ENCODE measurements around the gene INHA.

The INHA gene

DNA sequence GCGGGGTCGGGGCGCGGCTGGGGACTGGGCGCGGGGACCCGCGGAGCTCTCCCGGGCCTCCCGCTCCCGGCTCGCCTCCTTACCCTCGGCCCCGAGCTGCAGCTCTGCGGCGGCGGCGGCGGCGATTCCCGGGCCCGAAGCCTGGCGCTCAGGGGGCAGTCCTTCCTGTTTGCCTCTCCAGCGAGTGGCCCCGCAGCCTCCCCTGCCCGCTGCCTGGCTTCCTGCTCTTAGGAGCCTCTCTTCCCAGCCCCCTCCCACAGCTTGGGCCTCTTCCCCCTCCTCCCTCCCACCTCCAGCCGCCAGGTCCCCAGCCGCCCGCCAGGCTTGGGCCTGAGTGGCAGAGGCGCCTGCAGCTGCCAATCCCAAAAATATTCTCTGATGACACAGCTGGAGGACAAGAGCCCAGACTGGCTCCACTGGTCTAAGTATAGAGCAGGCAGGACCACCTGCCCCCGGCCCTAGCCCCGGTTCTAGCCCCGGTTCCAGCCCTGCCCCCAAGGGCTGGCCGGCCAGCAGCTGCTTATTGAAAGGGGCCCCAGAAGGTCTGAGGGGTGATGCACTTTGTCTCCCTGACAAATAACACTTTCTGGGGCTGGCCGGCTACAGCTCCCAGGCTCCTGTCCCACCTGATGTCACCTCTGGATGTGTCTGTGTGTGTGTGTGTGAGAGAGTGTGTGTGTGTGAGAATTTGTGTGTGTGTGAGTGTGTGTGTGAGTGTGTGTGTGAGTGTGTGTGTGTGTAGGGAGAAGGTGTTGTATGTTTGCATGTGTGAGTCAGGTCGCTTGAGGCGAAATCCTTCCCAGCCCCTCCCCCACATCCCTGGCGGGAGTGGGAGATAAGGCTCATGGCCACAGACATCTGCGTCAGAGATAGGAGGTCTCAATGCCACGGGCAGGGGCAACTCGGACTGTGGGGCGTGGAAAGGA is 536 bp upstream of the INHA start, which contains the start of gene OBSL1:
Gene OBSL1 (minus strand): TSS at position 229 of the 926 bp plus-strand sequence. CDS start 307 bp downstream, outside the sequence.
- no peak for DNase-seq (ENCODE audit: low read depth in 2 of 3, low spot score in 2 of 3)

GRCh38 chr2:219573166-219573565 is 1.1 kb downstream of the INHA start:
- DNase-seq (ENCODE audit: low read depth in 2 of 3, low spot score in 2 of 3) = no peak

GRCh38 chr2:219574484-219575311 is 2.6 kb downstream of the INHA start:
- DNase-seq (ENCODE audit: low read depth in 2 of 3, low spot score in 2 of 3) = no peak

DNA sequence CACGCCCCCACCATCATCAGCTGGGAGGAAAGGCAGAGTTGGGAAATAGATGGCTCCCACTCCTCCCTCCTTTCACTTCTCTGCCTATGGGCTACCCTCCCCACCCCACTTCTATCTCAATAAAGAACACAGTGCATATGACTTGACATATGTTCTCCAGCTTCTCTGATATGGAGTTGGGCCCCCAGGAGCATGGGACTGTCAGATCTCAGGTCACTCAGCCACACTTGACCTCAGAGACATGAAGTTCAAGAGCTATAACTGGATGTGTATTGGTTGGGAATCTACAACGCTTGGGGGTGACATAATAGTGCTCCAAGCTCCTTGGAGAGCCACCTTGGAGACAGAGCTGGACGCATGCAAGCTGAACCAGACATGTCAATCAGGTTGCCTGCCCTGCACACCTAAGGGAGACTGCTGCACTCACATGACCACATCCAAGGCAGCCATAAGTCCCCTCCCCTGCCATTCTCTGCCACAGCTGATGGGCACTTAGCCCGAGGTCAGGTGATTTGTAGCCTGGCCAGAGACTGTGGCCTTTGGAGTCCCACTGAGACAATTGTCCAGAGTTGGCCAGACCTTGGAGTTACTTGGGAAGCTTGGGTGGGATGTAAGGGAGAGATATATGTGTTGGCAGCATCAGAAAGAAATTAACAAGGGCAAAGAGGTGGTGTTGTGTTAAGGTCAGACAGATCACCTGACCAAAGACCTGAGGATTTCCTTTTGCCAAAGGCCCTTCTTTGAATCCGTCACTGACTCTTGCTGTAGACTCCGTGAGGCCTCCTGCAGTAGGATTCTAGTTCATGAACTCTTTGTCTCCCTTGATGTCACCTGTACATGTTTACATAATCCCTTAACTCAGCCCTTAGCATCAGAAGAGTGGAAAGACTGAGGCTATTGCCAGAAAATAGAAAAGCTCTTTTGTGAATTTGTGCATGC is 3.7 kb downstream of the INHA start:
- no peak for DNase-seq (ENCODE audit: low read depth in 2 of 3, low spot score in 2 of 3)

DNA sequence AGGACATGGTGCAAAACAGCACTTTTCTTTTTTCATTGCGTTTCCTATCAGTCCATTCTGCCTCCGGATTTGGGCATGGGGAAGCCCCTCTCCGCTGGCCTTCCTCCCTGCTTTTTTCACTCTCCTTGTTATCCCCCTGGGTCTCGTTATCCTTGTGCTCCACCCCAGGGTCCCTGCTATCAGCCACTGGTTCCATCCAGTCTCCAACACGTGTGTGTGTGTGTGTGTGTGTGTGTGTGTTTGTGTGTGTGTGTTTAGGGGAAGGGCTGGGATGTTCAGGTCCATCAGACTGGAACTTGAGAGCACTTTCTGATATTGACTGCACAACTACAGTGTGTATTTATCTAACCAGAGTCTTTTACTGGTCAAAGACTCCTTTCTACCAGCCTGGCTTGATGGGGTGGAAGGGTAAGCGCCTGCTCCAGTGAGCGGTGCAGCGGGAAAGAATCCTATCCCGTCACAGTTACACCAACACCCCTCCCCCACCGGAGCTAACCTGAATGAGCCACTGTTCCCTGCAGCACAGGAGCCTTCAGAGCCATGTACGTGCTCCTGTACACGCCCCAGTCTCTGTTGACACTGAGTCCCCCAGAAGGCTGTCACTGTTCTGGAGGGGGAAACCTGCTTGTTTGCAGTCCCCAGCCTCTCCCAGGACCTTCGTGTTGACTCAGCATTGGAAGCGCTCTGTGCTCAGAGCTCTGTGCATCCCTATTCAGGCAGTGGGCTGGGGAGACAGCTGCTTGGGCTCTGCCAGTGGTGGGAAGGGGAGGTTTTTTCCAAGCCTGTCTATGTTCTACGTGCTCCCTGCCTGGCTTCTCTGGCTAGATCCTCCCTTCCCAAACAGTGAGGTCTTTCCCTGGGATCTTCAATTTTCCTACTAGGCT is 4.6 kb downstream of the INHA start:
- no peak for DNase-seq (ENCODE audit: low read depth in 2 of 3, low spot score in 2 of 3)

GRCh38 chr2:219578811-219579613 is 6.9 kb downstream of the INHA start:
- no peak for DNase-seq (ENCODE audit: low read depth in 2 of 3, low spot score in 2 of 3)

GRCh38 chr2:219581346-219581745 is 9.2 kb downstream of the INHA start:
- DNase-seq (ENCODE audit: low read depth in 2 of 3, low spot score in 2 of 3) = no peak

DNA sequence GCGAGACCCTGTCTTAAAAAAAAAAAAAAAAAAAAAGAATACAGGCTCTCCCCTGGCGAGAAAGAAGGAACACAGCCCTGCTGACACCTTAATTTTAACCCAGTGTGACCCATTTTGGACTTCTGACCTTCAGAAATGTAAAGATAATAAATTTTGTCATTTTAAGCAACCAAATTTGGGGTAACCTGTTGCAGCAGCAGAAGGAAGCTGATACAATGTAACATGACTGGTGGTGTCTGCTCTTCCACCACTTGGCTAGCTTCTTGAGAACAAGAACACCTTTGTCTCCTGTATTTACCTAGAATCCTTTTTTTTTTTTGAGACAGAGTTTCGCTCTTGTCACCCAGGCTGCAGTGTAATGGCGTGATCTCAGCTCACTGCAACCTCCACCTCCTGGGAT is 19.0 kb downstream of the INHA start:
- DNase-seq (ENCODE audit: low read depth in 2 of 3, low spot score in 2 of 3) = no peak

GRCh38 chr2:219592736-219593135 is 20.6 kb downstream of the INHA start:
- DNase-seq (ENCODE audit: low read depth in 2 of 3, low spot score in 2 of 3) = no peak

DNA sequence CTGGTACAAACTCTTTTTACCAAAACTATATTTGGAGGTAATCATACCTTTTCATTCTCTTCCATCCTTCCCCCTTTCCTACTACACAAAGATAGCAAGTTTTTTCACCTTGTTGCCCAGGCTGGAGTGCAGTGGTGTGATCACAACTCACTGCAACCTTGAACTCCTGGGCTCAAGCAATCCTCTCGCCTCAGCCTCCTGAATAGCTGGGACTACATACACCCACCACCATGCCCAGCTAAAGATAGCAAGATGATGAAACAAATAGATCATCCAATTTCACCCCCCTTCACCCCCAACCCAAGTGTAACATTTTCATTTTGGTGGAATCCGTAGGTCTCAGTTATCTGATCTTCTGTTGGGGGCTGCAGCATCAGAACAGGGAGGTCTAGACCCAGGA is 21.0 kb downstream of the INHA start:
- no peak for DNase-seq (ENCODE audit: low read depth in 2 of 3, low spot score in 2 of 3)

DNA sequence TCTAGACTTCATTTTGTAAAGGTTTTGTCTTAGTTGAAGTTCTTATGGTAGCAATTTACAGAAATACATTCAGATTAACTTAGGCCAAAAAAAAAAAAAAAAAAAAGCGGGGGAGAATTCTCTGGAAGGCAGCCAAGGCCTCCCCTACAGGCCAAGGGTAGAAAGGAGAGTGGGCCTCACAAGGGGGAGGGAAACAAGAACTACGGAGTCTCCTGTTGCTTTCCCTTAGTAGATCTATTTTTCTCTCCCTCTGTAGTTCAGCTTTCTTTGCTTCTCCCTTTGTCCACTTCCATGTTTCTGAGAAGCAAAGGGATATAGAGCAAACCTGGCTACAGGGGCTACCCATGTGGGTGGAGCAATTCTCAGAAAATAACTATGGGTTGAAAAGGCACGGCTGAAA is 23.1 kb downstream of the INHA start:
- DNase-seq (ENCODE audit: low read depth in 2 of 3, low spot score in 2 of 3) = no peak

DNA sequence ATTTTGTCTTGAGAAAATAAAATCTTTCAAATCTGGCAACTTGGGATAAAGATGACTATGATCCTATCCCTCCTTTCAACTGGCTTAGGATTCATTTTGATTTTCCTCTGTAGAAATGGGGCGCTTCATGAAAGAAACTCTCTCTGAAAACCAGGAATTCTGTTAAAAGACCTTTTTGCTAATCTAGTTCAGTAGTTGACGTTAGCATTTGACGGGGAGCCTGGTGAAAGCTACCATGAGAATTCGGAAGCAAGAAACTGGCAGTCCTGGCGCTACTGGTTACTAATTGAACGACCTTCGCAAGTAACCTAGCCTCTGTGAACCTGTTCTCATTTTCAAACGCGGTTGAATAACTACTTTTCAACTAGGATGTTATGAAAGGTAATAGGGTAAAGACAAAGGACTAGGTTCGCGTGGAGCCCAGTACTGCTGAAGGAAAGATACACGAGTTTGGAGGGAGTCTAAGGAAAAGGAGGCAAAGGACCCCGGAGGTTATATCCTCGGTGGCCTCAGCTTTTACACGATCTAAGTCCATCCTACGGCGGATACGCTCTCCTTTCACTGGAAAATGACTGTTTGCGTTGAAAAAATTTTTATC is 24.9 kb downstream of the INHA start:
- no peak for DNase-seq (ENCODE audit: low read depth in 2 of 3, low spot score in 2 of 3)

DNA sequence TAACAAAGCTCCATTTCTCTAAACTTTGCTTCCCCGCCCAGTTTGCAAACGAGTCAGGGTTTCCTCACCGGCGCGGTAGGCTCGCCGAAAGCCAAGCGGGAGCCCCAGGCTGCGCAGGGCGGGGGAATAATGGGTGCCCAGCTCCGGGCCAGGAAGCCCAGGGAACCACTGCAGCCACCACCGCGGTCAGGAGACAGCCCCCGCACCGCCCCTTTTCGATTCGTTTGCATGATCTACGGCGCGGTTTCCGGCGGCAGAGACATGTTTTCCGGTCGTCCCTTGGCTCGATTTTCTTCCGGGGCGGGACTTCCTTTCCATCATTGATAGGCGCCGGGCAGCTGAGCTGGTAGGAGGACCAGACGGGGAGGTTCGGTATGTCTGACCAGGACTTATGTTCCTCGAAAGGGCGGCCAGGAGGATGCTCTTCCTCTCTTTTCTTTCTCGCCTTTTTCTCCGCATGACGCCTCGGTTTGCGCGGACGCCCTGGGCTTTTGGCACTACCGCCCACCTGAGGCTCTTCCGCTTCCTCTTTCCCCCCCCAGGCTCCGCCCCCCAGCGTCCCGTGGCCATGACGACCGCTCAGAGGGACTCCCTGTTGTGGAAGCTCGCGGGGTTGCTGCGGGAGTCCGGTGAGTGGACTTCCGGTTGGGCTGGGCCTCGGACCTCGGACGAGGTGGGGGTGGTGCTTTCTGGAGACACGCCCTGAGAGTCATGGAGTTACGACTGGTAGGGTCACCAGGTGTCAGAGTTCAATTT is 25.6 kb downstream of the INHA start, which contains the start of gene STK11IP:
Gene STK11IP (plus strand): TSS at position 306 of the 756 bp plus-strand sequence. CDS start 263 bp downstream, at position 569.
- peak; percentile 72 to 81 (median 79) for DNase-seq (ENCODE audit: low read depth in 2 of 3, low spot score in 2 of 3)

DNA sequence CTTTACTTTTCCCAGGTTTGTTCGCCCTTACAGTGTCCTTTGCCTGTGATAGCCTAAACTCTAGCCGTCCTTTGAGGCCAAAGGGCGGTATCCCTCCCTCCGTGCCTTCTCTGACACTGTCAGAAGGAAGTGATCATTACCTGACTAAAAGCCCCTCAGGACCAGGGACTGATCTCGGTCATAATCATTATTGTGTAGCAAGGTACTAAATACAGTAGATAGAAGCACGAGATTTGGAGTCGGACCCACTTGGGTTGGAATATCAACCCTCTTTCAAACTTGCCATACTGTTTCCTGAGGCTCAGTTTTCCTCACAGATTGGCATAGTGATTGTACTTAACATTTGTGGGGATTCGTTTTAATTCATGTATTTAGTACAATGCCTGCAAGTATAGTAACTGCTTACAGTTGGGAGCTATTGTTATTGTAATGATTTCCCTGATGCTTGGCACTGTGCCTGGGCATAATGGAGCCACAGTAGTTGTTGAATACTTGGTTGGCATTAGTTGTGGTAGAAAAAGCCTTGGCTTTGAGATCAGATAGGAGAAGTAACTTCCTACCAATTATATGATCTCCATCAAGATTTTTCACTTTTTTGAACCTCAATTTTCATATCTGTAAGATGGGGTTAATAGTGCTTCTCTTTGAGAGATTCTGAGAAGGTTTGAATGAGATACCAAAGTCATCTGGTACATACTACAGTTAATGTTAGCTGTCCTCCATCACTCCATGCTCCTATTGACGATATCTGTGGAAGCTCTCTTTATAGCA is 26.4 kb downstream of the INHA start:
- no peak for DNase-seq (ENCODE audit: low read depth in 2 of 3, low spot score in 2 of 3)

GRCh38 chr2:219603771-219604170 is 31.7 kb downstream of the INHA start:
- no peak for DNase-seq (ENCODE audit: low read depth in 2 of 3, low spot score in 2 of 3)

- DNase-seq (ENCODE audit: low read depth in 2 of 3, low spot score in 2 of 3) = no peak
Measured at GRCh38 chr2:219605607-219605954, 33.5 kb downstream of the INHA start.

DNA sequence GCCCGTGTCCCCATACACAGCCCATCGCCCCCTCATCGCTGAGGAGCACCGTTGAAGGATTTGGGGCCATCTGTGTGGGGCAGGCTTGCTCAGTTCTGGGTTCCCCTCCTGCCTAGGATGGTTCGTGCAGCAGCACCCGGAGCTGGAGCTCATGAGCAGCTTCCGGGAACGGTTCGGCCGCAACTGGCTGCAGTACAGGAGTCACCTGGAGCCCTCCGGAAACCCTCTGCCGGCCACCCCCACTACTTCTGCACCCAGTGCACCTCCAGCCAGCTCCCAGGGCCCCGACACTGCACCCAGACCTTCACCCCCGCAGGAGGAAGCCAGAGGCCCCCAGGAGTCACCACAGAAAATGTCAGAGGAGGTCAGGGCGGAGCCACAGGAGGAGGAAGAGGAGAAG is 35.8 kb downstream of the INHA start:
- no peak for DNase-seq (ENCODE audit: low read depth in 2 of 3, low spot score in 2 of 3)
